WERI-Rb-1 (cell line): ENCODE measurements around the gene EEFSEC.

Experiments
- DNase-seq: peaks from one replicate; pipeline ENCODE4 v3.0.0-alpha.2; 2020
- H3K27ac ChIP-seq: fragments of 250-450 bp; sonication (Bioruptor Pico); 2 replicates; pipeline ENCODE4 v1.5.1; 2020; ENCODE audit warnings: mild to moderate bottlenecking, moderate library complexity
- H3K27me3 ChIP-seq: fragments of 250-450 bp; sonication (Bioruptor Pico); 2 replicates; pipeline ENCODE4 v1.5.1; 2021; ENCODE audit warnings: mild to moderate bottlenecking, low read depth, moderate library complexity; ENCODE audit not compliant: insufficient read depth, severe bottlenecking
- H3K36me3 ChIP-seq: fragments of 250-450 bp; sonication (Bioruptor Pico); 2 replicates; pipeline ENCODE4 v1.5.1; 2020; ENCODE audit warnings: mild to moderate bottlenecking, moderate library complexity
- H3K4me3 ChIP-seq: 2 replicates; pipeline ENCODE4 v1.5.1; 2011; ENCODE audit warnings: low read depth, mild to moderate bottlenecking, control low read depth, low read length
- H3K9me3 ChIP-seq: fragments of 250-450 bp; sonication (Bioruptor Pico); 2 replicates; pipeline ENCODE4 v1.5.1; 2021; ENCODE audit warnings: mild to moderate bottlenecking, moderate library complexity; ENCODE audit not compliant: severe bottlenecking
- CTCF ChIP-seq: IDR thresholded peaks from 2 replicates; pipeline ENCODE4 v1.5.1; 2011; ENCODE audit warnings: low read depth, mild to moderate bottlenecking, control low read depth, inconsistent platforms, low read length

Gene EEFSEC

GRCh38 chr3:128201158-128201755 is 48.0 kb downstream of the EEFSEC start:
- no peak overlapping the region for H3K27ac ChIP-seq
- no peak overlapping the region for H3K4me3 ChIP-seq
- no peak for TF ChIP-seq CTCF
- DNase-seq = no peak
- no peaks in the 10 kb centered on the region for H3K27me3 ChIP-seq
- H3K36me3 ChIP-seq = no peaks in the 10 kb centered on the region
- H3K9me3 ChIP-seq = no peaks in the 10 kb centered on the region

DNA sequence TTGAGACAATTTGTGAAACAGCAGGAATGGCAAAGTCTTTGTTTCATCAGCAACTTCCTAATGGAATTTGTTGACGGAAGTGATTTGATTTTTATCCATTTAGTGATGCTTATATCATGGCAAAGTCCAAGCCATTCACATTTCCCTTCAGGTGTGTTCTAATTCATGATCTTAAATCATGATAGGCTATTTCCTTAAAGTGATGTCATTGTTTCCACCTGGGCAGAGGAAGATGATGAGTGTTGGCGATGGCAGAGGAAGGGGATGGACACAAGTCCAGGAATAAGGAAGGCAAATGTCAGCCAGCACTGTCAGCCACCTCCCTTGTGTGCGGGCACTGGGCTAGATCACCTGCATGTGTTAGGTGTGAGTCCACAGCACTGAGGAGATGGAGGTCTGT is 49.9 kb downstream of the EEFSEC start:
- Histone ChIP-seq H3K4me3 (no peak overlapping the region), H3K36me3 (no peaks in the 10 kb centered on the region), H3K27ac (no peak overlapping the region), H3K9me3 (no peaks in the 10 kb centered on the region), H3K27me3 (no peaks in the 10 kb centered on the region)
- no peak for DNase-seq
- no peak for TF ChIP-seq CTCF

DNA sequence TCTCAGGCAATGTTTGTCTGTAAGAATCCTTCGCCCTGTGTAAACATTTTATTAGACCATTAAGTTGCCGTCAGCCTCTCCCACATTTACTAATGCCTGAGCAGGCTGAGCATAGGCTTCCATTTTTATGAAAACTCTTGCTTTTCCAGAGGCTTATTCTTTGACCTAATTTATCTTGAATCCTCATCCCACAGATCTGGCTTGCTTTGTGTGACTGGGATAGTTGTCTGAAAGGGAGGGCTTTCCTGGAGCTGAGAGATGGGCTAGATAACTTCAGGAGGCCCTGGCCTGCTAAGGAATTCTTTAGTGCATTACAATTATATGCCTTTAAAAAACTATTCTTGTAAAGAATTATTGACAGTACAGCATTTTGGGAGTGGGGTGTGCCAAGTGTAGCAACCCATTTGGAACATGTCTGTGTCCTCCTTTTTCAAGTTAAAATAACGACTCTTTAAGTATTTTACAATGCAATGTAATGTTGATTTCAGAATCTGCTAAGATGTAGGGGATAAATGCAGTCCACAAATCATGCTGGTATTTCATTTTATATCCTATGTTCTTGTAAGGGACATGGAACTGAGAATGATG is 52.4 kb downstream of the EEFSEC start:
- Histone ChIP-seq H3K27ac (no peak overlapping the region), H3K9me3 (no peaks in the 10 kb centered on the region), H3K27me3 (no peaks in the 10 kb centered on the region), H3K4me3 (no peak overlapping the region), H3K36me3 (no peaks in the 10 kb centered on the region)
- TF ChIP-seq CTCF = no peak
- no peak for DNase-seq

- DNase-seq = no peak
- no peak for TF ChIP-seq CTCF
- H3K27me3 ChIP-seq = no peaks in the 10 kb centered on the region
- H3K4me3 ChIP-seq = no peak overlapping the region
- no peaks in the 10 kb centered on the region for H3K9me3 ChIP-seq
- H3K27ac ChIP-seq = no peak overlapping the region
- no peaks in the 10 kb centered on the region for H3K36me3 ChIP-seq
Observed at GRCh38 chr3:128207951-128208350, 54.7 kb downstream of the EEFSEC start.

DNA sequence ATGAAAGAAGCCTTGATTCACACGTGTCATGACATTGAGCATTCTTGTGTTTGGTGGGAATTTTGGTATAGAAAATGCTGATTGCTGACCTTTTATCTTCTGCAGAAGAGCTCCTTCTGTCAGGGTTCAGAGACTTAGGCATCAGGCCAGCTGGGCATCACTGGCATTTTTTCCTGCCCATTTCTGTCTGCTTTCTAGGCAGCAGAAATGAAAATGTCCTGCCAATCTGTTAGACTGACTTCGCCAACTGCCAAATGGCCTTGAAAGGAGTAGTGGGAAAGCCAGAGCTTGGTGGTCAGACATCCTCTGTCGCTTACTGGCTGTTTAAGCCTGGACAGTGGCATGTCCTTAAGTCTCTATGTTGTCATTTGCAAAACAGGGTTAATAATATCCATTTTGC is 57.4 kb downstream of the EEFSEC start:
- no peak overlapping the region for H3K27ac ChIP-seq
- no peaks in the 10 kb centered on the region for H3K27me3 ChIP-seq
- no peak for DNase-seq
- no peaks in the 10 kb centered on the region for H3K9me3 ChIP-seq
- no peaks in the 10 kb centered on the region for H3K36me3 ChIP-seq
- H3K4me3 ChIP-seq = no peak overlapping the region
- no peak for TF ChIP-seq CTCF

- H3K27me3 ChIP-seq = no peaks in the 10 kb centered on the region
- H3K27ac ChIP-seq = no peak overlapping the region
- H3K36me3 ChIP-seq = no peaks in the 10 kb centered on the region
- H3K9me3 ChIP-seq = no peaks in the 10 kb centered on the region
- DNase-seq = no peak
- H3K4me3 ChIP-seq = no peak overlapping the region
- TF ChIP-seq CTCF = no peak
Observed at GRCh38 chr3:128214056-128214455, 60.8 kb downstream of the EEFSEC start.
